ENCODE results near the gene RUBCNL. TPM values are rescaled to one million over a fixed set of nuclear protein-coding genes. Genes with fewer than 3 reads are reported as not detected.

RUBCNL gene
- total RNA-seq, 1 donor from 2014 or later, result 1.1 TPM

GRCh38 chr13:46343279-46343994 is 43.6 kb downstream of the RUBCNL start:
- H3K4me1 Mint-ChIP-seq (ENCODE audit: unreplicated experiment), result peaks cover 10% of the 10 kb centered on the region
- H3K27me3 Mint-ChIP-seq, result no peaks in the 10 kb centered on the region
- no peak overlapping the region for H3K4me3 Mint-ChIP-seq
- H3K36me3 Mint-ChIP-seq, result no peaks in the 10 kb centered on the region
- no peak for DNase-seq (ENCODE audit: extremely low spot score, unreplicated experiment)
- no peaks in the 10 kb centered on the region for H3K9me3 Mint-ChIP-seq
- no peak for TF ChIP-seq CTCF (conservative IDR thresholded peaks at IDR 0.05)
- H3K27ac Mint-ChIP-seq, result no peak overlapping the region

GRCh38 chr13:46342538-46342937 is 44.5 kb downstream of the RUBCNL start:
- Mint-ChIP-seq H3K27me3 (no peaks in the 10 kb centered on the region), H3K4me1 (ENCODE audit: unreplicated experiment) (peaks cover 15% of the 10 kb centered on the region), H3K9me3 (peaks cover 5% of the 10 kb centered on the region), H3K36me3 (no peaks in the 10 kb centered on the region), H3K4me3 (no peak overlapping the region), H3K27ac (no peak overlapping the region)
- no peak for TF ChIP-seq CTCF (conservative IDR thresholded peaks at IDR 0.05)
- no peak for DNase-seq (ENCODE audit: extremely low spot score, unreplicated experiment)

GRCh38 chr13:46341112-46341711 is 45.8 kb downstream of the RUBCNL start:
- H3K27ac Mint-ChIP-seq, result no peak overlapping the region
- H3K36me3 Mint-ChIP-seq, result no peaks in the 10 kb centered on the region
- peaks cover 17% of the 10 kb centered on the region for H3K4me1 Mint-ChIP-seq (ENCODE audit: unreplicated experiment)
- no peak overlapping the region for H3K4me3 Mint-ChIP-seq
- peaks cover 11% of the 10 kb centered on the region for H3K9me3 Mint-ChIP-seq
- no peak for DNase-seq (ENCODE audit: extremely low spot score, unreplicated experiment)
- H3K27me3 Mint-ChIP-seq, result no peaks in the 10 kb centered on the region
- TF ChIP-seq CTCF (conservative IDR thresholded peaks at IDR 0.05), result no peak

GRCh38 chr13:46340631-46341111 is 46.4 kb downstream of the RUBCNL start:
- Mint-ChIP-seq H3K27me3 (no peaks in the 10 kb centered on the region), H3K4me3 (no peak overlapping the region), H3K9me3 (peaks cover 13% of the 10 kb centered on the region), H3K4me1 (ENCODE audit: unreplicated experiment) (peaks cover 17% of the 10 kb centered on the region), H3K36me3 (no peaks in the 10 kb centered on the region), H3K27ac (no peak overlapping the region)
- TF ChIP-seq CTCF (conservative IDR thresholded peaks at IDR 0.05), result no peak
- DNase-seq (ENCODE audit: extremely low spot score, unreplicated experiment), result no peak

- peaks cover 3% of the 10 kb centered on the region for H3K36me3 Mint-ChIP-seq
- H3K9me3 Mint-ChIP-seq, result peaks cover 17% of the 10 kb centered on the region
- no peak overlapping the region for H3K4me3 Mint-ChIP-seq
- H3K27ac Mint-ChIP-seq, result no peak overlapping the region
- no peak for DNase-seq (ENCODE audit: extremely low spot score, unreplicated experiment)
- H3K27me3 Mint-ChIP-seq, result no peaks in the 10 kb centered on the region
- peaks cover 17% of the 10 kb centered on the region for H3K4me1 Mint-ChIP-seq (ENCODE audit: unreplicated experiment)
- TF ChIP-seq CTCF (conservative IDR thresholded peaks at IDR 0.05), result no peak
Measured at GRCh38 chr13:46340011-46340410, 47.0 kb downstream of the RUBCNL start.

Data from type B pancreatic cell (in vitro differentiated cells).